Pancreas (tissue), 10 donors: Measurements from ENCODE around the gene SND1. TPM values are rescaled to one million over a fixed set of nuclear protein-coding genes. Genes with fewer than 3 reads are reported as not detected.

Experiments used
- ATAC-seq, 4 donors: fragments of 200-7000 bp; cut with Tn5 transposase; one replicate each; pipeline versions ENCODE4 v1.8.0 to v1.9.1; 2020; ENCODE audit warnings: mild to moderate bottlenecking in 4 of 4, moderate library complexity in 4 of 4
- DNase-seq, 6 donors: peaks; one replicate each; pipeline ENCODE4 v3.0.0-alpha.2; 2020
- FAIRE-seq: peaks from 2 replicates; lab custom pipeline; 2012; peaks lifted over from hg19 to GRCh38; lab: Jason Lieb, UNC
- H3K27ac ChIP-seq, 4 donors: fragments of 200-600 bp; sonication (generic); 1 replicate in 3 of 4; 2 replicates in 1 of 4; pipeline versions ENCODE4 v1.5.0 to v1.8.0; 2020
- H3K27me3 ChIP-seq, 4 donors: fragments of 200-600 bp; one replicate each; pipeline ENCODE4 v1.8.0; 2021
- H3K36me3 ChIP-seq, 3 donors: fragments of 200-600 bp; sonication (generic) in 1 of 3; one replicate each; pipeline versions ENCODE4 v1.5.0 to v1.8.0; 2020 to 2021
- H3K4me1 ChIP-seq, 3 donors: fragments of 200-600 bp; one replicate each; pipeline ENCODE4 v1.8.0; 2021
- H3K4me3 ChIP-seq, 4 donors: fragments of 200-600 bp; sonication (generic) in 2 of 4; one replicate each; pipeline versions ENCODE4 v1.5.0 to v1.8.0; 2020 to 2021
- H3K9me3 ChIP-seq, 4 donors: fragments of 200-600 bp; one replicate each; pipeline ENCODE4 v1.8.0; 2021
- CTCF ChIP-seq, 4 donors: fragments of 200-600 bp; sonication (generic) in 3 of 4; IDR thresholded peaks; one replicate each; pipeline versions ENCODE4 v1.5.0 to v1.8.0; 2021; ENCODE audit warnings: antibody characterized with exemption in 4 of 4
- WGBS, 2 donors: extraction: QIAGEN DNeasy Blood & Tissue Kit; methylation state at CpG; one replicate each; pipeline ENCODE4 v1.1.7; 2013; 5-methylcytosine and 5-hydroxymethylcytosine counted together
- intact Hi-C, 3 donors: fragments of 100-400 bp; cut with DNase I; formaldehyde crosslinking; loops; one replicate each; pipeline versions ENCODE4 v1.11.1 to v1.14.2; 2022
- polyA plus RNA-seq, 2 donors: library from polyadenylated mRNA; stranded (reverse); fragments of 200-250 nt; gene quantifications; one replicate each; pipeline ENCODE4 v1.2.3, GENCODE V29; 2013
- total RNA-seq, 6 donors: library from RNA; stranded (reverse); fragmentation: NEBNext Ultra II Directional in 4 of 6; extraction: Animal tissue kit (Norgen Biotek cat#: 25700) in 4 of 6; gene quantifications; one replicate each; pipeline versions ENCODE4 v1.2.1 to v1.2.4, GENCODE V29; 2021 to 2023
- donor health status: healthy with polysubstance abuse.
- donor health status: DM: no; HTN: no; CAD: no; lungs with moderate emphysema.
- donor health status: DM: no; HTN: no; CAD: no.
- donor health status: control.
- donor health status: control.
- donor health status: Bipolar disorder and iron deficiency.
- donor health status: DM: yes; HTN: yes; CAD: no.
- donor health status: DM: no; HTN: no; CAD: no.
- donor health status: DM: no; HTN: no; CAD: no.
- donor health status: DM: yes; HTN: yes; CAD: no.

Gene SND1
- total and polyA plus RNA-seq, 8 donors, result 84.1 to 308 (median 225) TPM

DNA sequence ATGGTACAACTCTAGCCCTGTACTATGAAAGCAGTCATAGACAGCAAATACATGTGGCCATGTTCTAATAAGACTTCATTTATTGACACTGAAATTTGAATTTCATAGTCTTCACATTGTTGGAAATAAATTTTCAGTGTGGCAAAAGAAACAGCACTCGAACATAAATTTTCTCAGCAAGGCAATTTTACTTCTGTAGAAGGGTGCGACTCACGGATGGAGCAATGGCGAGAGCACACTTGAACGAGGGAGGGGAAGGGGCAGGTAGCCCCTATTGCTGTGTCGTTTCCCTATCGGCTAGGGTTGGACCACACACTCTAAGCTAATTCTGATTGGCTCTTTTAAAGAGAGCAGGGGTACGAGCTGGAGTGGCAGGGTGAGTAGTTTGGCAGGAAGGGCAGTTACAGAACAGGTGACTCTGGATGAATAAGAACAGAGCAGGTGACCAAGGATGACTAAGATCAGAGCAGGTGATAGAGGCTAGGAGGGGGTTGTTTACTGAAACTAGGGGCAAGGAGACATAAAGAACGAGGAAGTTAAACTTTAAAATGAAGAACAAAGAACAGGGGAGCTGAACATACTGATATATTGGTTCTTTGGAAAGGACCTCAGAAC, 327.2 kb downstream of the SND1 start:
- TF ChIP-seq CTCF (IDR thresholded peaks at IDR 0.05), result no peak
- Histone ChIP-seq H3K4me1 (peaks cover 2 to 8% (median 3%) of the 10 kb centered on the region in 3 donors), H3K4me3 (no peak overlapping the region), H3K9me3 (no peaks in the 10 kb centered on the region), H3K27me3 (no peaks in the 10 kb centered on the region), H3K36me3 (peaks cover 0 to 7% (median 0%) of the 10 kb centered on the region in 3 donors), H3K27ac (no peak overlapping the region)
- DNase-seq, result no peak
- 95% methylated on average over 9 of the region's 9 CpGs for WGBS, 2 donors
- FAIRE-seq, result no peak
- no peak for ATAC-seq
- intact Hi-C loops, result no loop called here

DNA sequence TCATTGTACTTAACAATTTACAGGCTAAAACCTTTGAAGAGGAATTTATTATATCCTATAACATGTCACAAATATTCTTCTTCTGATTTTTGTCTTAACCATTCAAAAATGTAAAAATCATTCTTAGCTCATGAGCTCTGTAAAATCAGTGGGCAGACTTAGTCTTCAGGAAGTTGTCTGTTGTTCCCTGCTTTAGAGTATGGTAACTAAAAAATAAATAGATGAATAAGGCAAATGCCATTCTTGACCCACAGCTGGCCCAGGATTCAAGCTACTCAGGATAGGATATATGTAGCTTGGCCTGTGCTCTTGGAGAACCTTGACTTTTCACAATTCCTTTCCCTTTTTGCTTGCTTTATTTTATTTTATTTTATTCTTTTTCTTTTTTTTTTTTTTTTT, 327.7 kb downstream of the SND1 start:
- intact Hi-C loops, result no loop called here
- peaks cover 0 to 7% (median 0%) of the 10 kb centered on the region in 3 donors for H3K36me3 ChIP-seq
- H3K4me3 ChIP-seq, result no peak overlapping the region
- FAIRE-seq (no peak), DNase-seq (no peak), ATAC-seq (no peak)
- TF ChIP-seq CTCF (IDR thresholded peaks at IDR 0.05), result no peak
- no peaks in the 10 kb centered on the region for H3K9me3 ChIP-seq
- H3K27me3 ChIP-seq, result no peaks in the 10 kb centered on the region
- H3K4me1 ChIP-seq, result peaks cover 4 to 10% (median 5%) of the 10 kb centered on the region in 3 donors
- no peak overlapping the region for H3K27ac ChIP-seq

GRCh38 chr7:127980901-127981300, 328.9 kb downstream of the SND1 start:
- intact Hi-C loops, result no loop called here

DNA sequence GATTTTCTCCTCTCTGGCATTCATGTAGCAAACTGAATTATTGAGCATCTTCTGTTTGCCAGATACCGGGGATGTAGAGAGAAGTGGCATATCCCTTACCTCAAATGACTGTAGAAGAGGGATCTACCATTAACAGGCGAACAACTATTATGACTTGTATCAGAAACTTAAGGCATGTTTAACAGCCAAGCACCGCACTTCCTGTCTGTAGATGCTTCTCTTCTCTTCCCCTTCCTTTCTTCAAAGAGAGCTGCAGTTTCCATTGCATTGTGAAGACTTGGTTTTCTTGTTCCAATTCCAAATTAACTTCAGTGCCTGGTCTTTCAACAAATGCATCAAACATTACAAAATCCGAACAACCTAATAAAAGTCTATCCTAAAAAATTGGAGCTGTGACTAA, 330.0 kb downstream of the SND1 start:
- no peak for TF ChIP-seq CTCF (IDR thresholded peaks at IDR 0.05)
- Histone ChIP-seq H3K4me1 (peaks cover 13 to 22% (median 14%) of the 10 kb centered on the region in 3 donors), H3K27ac (no peak overlapping the region), H3K36me3 (peaks cover 0 to 7% (median 0%) of the 10 kb centered on the region in 3 donors), H3K9me3 (no peaks in the 10 kb centered on the region), H3K27me3 (no peaks in the 10 kb centered on the region), H3K4me3 (no peak overlapping the region)
- DNase-seq (no peak), FAIRE-seq (no peak), ATAC-seq (no peak)
- intact Hi-C loops, result no loop called here
- 97 to 98% methylated on average over 4 of the region's 4 CpGs for whole genome bisulfite sequencing, 2 donors

More at GRCh38 chr7:127980901-127981300, 328.9 kb downstream of the SND1 start:
- Histone ChIP-seq H3K4me1 (peaks cover 4 to 11% (median 5%) of the 10 kb centered on the region in 3 donors), H3K36me3 (peaks cover 0 to 7% (median 0%) of the 10 kb centered on the region in 3 donors), H3K27me3 (no peaks in the 10 kb centered on the region), H3K27ac (no peak overlapping the region), H3K9me3 (no peaks in the 10 kb centered on the region), H3K4me3 (no peak overlapping the region)
- ATAC-seq (no peak), DNase-seq (no peak), FAIRE-seq (no peak)
- TF ChIP-seq CTCF (IDR thresholded peaks at IDR 0.05), result no peak
- whole genome bisulfite sequencing, 2 donors, result 72 to 84% methylated on average over 1 of the region's 1 CpG

GRCh38 chr7:127983804-127984332, 331.9 kb downstream of the SND1 start:
- H3K4me1 ChIP-seq, result peaks cover 21 to 30% (median 26%) of the 10 kb centered on the region in 3 donors
- H3K9me3 ChIP-seq, result no peaks in the 10 kb centered on the region
- peak overlapping the region in 2 of 4 donors; percentile 43 to 62 for H3K27ac ChIP-seq
- TF ChIP-seq CTCF (IDR thresholded peaks at IDR 0.05), result no peak
- intact Hi-C loops, result no loop called here
- peak; percentile 68 to 83 (median 70) for ATAC-seq
- FAIRE-seq, result no peak
- H3K27me3 ChIP-seq, result no peaks in the 10 kb centered on the region
- DNase-seq, result no peak
- H3K36me3 ChIP-seq, result no peaks in the 10 kb centered on the region
- WGBS, 2 donors, result 44 to 46% methylated on average over 5 of the region's 5 CpGs
- H3K4me3 ChIP-seq, result no peak overlapping the region
